ENCODE data around the gene AGA.

- no peak for TF ChIP-seq CTCF (conservative IDR thresholded peaks at IDR 0.05; ENCODE audit: low read depth, low read length)
- TF ChIP-seq POLR2A (IDR thresholded peaks at IDR 0.05; ENCODE audit: low read depth, low read length), result no peak
- no peak for TF ChIP-seq FOS (IDR thresholded peaks at IDR 0.05; ENCODE audit: low read depth, low read length)
Observed at GRCh38 chr4:177446586-177446985, 4.3 kb upstream of the AGA start.
